Sigmoid colon (tissue), 4 donors: ENCODE measurements around the gene BCAT1.

Experiments used
- CTCF ChIP-seq, 4 experiments: fragments of 450-650 bp in 3 of 4; fragments of 200-600 bp in 1 of 4; IDR thresholded peaks; one replicate each; pipeline ENCODE4 v1.5.1; 2016 to 2019; ENCODE audit warnings: antibody characterized with exemption in 4 of 4, mild to moderate bottlenecking in 3 of 4, moderate library complexity in 2 of 4
- EP300 ChIP-seq, 4 donors: sonication (generic); formaldehyde crosslinking; IDR thresholded peaks; one replicate each; pipeline ENCODE4 v1.6.1; 2017; ENCODE audit warnings: antibody characterized with exemption in 4 of 4
- POLR2A ChIP-seq, 2 donors: fragments of 450-650 bp; IDR thresholded peaks; one replicate each; pipeline ENCODE4 v1.6.1; 2016; ENCODE audit warnings: antibody characterized with exemption in 2 of 2, mild to moderate bottlenecking in 2 of 2, moderate library complexity in 2 of 2
- POLR2AphosphoS5 ChIP-seq, 4 donors: sonication (generic); formaldehyde crosslinking; IDR thresholded peaks; one replicate each; pipeline ENCODE4 v1.6.1; 2017; ENCODE audit warnings: antibody characterized with exemption in 4 of 4

- TF ChIP-seq EP300 (IDR thresholded peaks at IDR 0.05) = no peak
- TF ChIP-seq CTCF (IDR thresholded peaks at IDR 0.05) = no peak
- TF ChIP-seq POLR2AphosphoS5 (IDR thresholded peaks at IDR 0.05) = no peak
- no peak for TF ChIP-seq POLR2A (IDR thresholded peaks at IDR 0.05)
Observed at GRCh38 chr12:24770334-24770733, 178.6 kb downstream of the BCAT1 start.
